Mesenchymal stem cell (in vitro differentiated cells and primary cell): ENCODE data around the gene SMPDL3B.

Experiments used
- DNase-seq: peaks from one replicate; pipeline ENCODE4 v3.0.0-alpha.2; 2013
- H2AFZ ChIP-seq: one replicate; pipeline ENCODE4 v1.6.1; 2013; ENCODE audit warnings: low read depth, mild to moderate bottlenecking, control low read depth, inconsistent platforms, low read length, moderate library complexity
- H2AK5ac ChIP-seq: 2 replicates; pipeline ENCODE4 v1.6.1; 2013; ENCODE audit warnings: low read length, moderate library complexity, mild to moderate bottlenecking, inconsistent platforms; ENCODE audit not compliant: severe bottlenecking
- H2BK120ac ChIP-seq: one replicate; pipeline ENCODE4 v1.6.1; 2013; ENCODE audit warnings: low read depth, mild to moderate bottlenecking, inconsistent platforms, low read length, moderate library complexity
- H2BK12ac ChIP-seq, 2 experiments: one replicate each; pipeline ENCODE4 v1.6.1; 2013; ENCODE audit warnings: inconsistent platforms in 2 of 2, low read length in 2 of 2, mild to moderate bottlenecking in 2 of 2, moderate library complexity in 2 of 2, control low read depth in 1 of 2
- H2BK15ac ChIP-seq: one replicate; pipeline ENCODE4 v1.6.1; 2013; ENCODE audit warnings: mild to moderate bottlenecking, low read depth, inconsistent platforms; ENCODE audit not compliant: poor library complexity, severe bottlenecking
- H2BK5ac ChIP-seq: 2 replicates; pipeline ENCODE4 v1.6.1; 2013; ENCODE audit warnings: low read depth, mild to moderate bottlenecking, low read length, control low read depth, inconsistent platforms; ENCODE audit not compliant: poor library complexity, severe bottlenecking
- H3K14ac ChIP-seq, 2 experiments: one replicate each; pipeline ENCODE4 v1.6.1; 2013; ENCODE audit warnings: inconsistent platforms in 2 of 2, low read length in 2 of 2, control low read depth in 1 of 2, mild to moderate bottlenecking in 1 of 2, moderate library complexity in 1 of 2
- H3K18ac ChIP-seq, 2 experiments: one replicate each; pipeline ENCODE4 v1.6.1; 2013; ENCODE audit warnings: inconsistent platforms in 2 of 2, low read length in 2 of 2, control low read depth in 1 of 2, low read depth in 1 of 2, mild to moderate bottlenecking in 1 of 2
- H3K23ac ChIP-seq, 2 experiments: one replicate each; pipeline ENCODE4 v1.6.1; 2013; ENCODE audit warnings: inconsistent platforms in 2 of 2, low read length in 2 of 2, mild to moderate bottlenecking in 2 of 2, moderate library complexity in 2 of 2, control low read depth in 1 of 2
- H3K27ac ChIP-seq: 2 replicates; pipeline ENCODE4 v1.5.1; 2013; ENCODE audit warnings: mild to moderate bottlenecking, moderate library complexity, low read length, control low read depth, inconsistent platforms; ENCODE audit not compliant: poor library complexity, severe bottlenecking
- H3K27me3 ChIP-seq, 2 experiments: 2 replicates each; pipeline versions ENCODE4 v1.6.1 to v1.7.0; 2013; ENCODE audit warnings: low read length in 2 of 2, mild to moderate bottlenecking in 2 of 2, moderate library complexity in 2 of 2, control low read depth in 1 of 2, inconsistent platforms in 1 of 2; ENCODE audit not compliant: control insufficient read depth in 1 of 2, insufficient read depth in 1 of 2
- H3K36me3 ChIP-seq, 2 experiments: 2 replicates each; pipeline versions ENCODE4 v1.6.1 to v1.7.0; 2013; ENCODE audit warnings: low read length in 2 of 2, control low read depth in 1 of 2, inconsistent platforms in 1 of 2, low read depth in 1 of 2, mild to moderate bottlenecking in 1 of 2; ENCODE audit not compliant: insufficient read depth in 2 of 2, control insufficient read depth in 1 of 2
- H3K4ac ChIP-seq, 2 experiments: one replicate each; pipeline ENCODE4 v1.6.1; 2013; ENCODE audit warnings: inconsistent platforms in 2 of 2, low read length in 2 of 2, mild to moderate bottlenecking in 2 of 2, moderate library complexity in 2 of 2, control low read depth in 1 of 2, low read depth in 1 of 2
- H3K4me1 ChIP-seq: 2 replicates; pipeline ENCODE4 v1.6.1; 2013; ENCODE audit warnings: low read depth, low read length, control low read depth; ENCODE audit not compliant: control insufficient read depth, insufficient read depth
- H3K4me2 ChIP-seq: 2 replicates; pipeline ENCODE4 v1.6.1; 2013; ENCODE audit warnings: low read length, mild to moderate bottlenecking, inconsistent platforms; ENCODE audit not compliant: poor library complexity, severe bottlenecking
- H3K4me3 ChIP-seq, 2 experiments: 2 replicates each; pipeline versions ENCODE4 v1.5.1 to v1.7.0; 2013; ENCODE audit warnings: low read length in 2 of 2, mild to moderate bottlenecking in 2 of 2, control low read depth in 1 of 2, low read depth in 1 of 2; ENCODE audit not compliant: insufficient read depth in 1 of 2
- H3K79me1 ChIP-seq: replicated peaks from 2 replicates; pipeline ENCODE4 v1.6.1; 2013; ENCODE audit warnings: mild to moderate bottlenecking, control low read depth, low read length, inconsistent platforms; ENCODE audit not compliant: poor library complexity, severe bottlenecking
- H3K9ac ChIP-seq: 2 replicates; pipeline ENCODE4 v1.7.0; 2013; ENCODE audit warnings: mild to moderate bottlenecking, low read length, moderate library complexity
- H3K9me3 ChIP-seq: 2 replicates; pipeline ENCODE4 v1.7.0; 2013; ENCODE audit warnings: mild to moderate bottlenecking, low read length; ENCODE audit not compliant: control insufficient read depth
- H4K8ac ChIP-seq: one replicate; pipeline ENCODE4 v1.6.1; 2013; ENCODE audit warnings: inconsistent platforms, mild to moderate bottlenecking, low read length, moderate library complexity
- H4K91ac ChIP-seq: one replicate; pipeline ENCODE4 v1.6.1; 2013; ENCODE audit warnings: mild to moderate bottlenecking, low read length, inconsistent platforms
- WGBS: methylation state at CpG from one replicate; pipeline ENCODE4 v1.1.7; 2013; ENCODE audit warnings: mixed read lengths; 5-methylcytosine and 5-hydroxymethylcytosine counted together

SMPDL3B gene

DNA sequence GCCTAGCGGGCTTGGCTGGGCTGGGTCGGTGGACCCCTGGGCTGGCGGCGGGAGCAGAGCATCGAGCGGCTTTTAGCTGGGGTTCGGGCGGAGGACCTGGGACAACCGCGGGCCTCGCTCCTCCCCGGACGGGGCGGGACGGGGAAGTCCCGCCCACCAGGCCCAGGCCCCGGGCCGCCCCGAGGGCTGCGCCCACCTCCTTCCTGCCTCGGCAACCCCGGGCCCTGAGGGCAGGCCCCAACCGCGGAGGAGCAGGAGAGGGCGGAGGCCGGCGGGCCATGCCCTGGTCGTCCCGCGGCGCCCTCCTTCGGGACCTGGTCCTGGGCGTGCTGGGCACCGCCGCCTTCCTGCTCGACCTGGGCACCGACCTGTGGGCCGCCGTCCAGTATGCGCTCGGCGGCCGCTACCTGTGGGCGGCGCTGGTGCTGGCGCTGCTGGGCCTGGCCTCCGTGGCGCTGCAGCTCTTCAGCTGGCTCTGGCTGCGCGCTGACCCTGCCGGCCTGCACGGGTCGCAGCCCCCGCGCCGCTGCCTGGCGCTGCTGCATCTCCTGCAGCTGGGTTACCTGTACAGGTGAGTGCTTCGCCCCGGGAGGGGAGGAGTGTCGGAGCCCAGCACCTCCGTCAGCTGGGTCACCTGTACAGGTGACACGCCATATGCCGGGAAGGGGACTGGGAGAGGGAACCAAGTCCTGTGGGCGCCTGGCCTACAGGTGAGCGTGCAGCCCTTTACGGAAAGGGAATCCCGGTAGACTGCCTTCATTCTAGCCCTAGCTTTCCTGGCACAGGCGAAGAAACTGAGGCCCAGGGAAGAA is 25.2 kb downstream of the SMPDL3B start, which contains the start of gene XKR8:
Gene XKR8, plus strand, starts transcription at position 182 of the 812 bp plus-strand sequence. Its CDS starts 97 bp downstream, at position 279.
- Histone ChIP-seq H2BK15ac (peak within 1 kb of the TSS; percentile 99), H2BK120ac (peak within 1 kb of the TSS; percentile 58), H3K27ac (peak within 1 kb of the TSS; percentile 90), H2BK5ac (peak within 1 kb of the TSS; percentile 85), H2BK12ac (peak within 1 kb of the TSS; percentile 49 to 59), H3K4me3 (peak within 1 kb of the TSS; percentile 83 to 92), H4K8ac (peak within 1 kb of the TSS; percentile 97), H4K91ac (peak within 1 kb of the TSS; percentile 98), H3K9ac (peak within 1 kb of the TSS; percentile 95), H3K4me1 (peaks cover 25% of the 10 kb centered on the region), H3K23ac (peak within 1 kb of the TSS; percentile 3 to 61), H3K18ac (peak within 1 kb of the TSS; percentile 96 to 97), H3K14ac (peak within 1 kb of the TSS in 1 of 2 experiments; percentile 97), H3K36me3 (peaks cover 18 to 20% of the 10 kb centered on the region in 2 experiments), H2AFZ (peak within 1 kb of the TSS; percentile 95), H3K4me2 (peak within 1 kb of the TSS; percentile 96), H3K9me3 (no peaks in the 10 kb centered on the region), H3K4ac (peak within 1 kb of the TSS; percentile 83 to 98), H3K27me3 (peaks cover 4 to 8% of the 10 kb centered on the region in 2 experiments), H3K79me1 (peaks cover 13% of the 10 kb centered on the region), H2AK5ac (peak within 1 kb of the TSS; percentile 53)
- DNase-seq, result peak; percentile 80
- 7% methylated on average over 56 of the region's 68 CpGs for WGBS

DNA sequence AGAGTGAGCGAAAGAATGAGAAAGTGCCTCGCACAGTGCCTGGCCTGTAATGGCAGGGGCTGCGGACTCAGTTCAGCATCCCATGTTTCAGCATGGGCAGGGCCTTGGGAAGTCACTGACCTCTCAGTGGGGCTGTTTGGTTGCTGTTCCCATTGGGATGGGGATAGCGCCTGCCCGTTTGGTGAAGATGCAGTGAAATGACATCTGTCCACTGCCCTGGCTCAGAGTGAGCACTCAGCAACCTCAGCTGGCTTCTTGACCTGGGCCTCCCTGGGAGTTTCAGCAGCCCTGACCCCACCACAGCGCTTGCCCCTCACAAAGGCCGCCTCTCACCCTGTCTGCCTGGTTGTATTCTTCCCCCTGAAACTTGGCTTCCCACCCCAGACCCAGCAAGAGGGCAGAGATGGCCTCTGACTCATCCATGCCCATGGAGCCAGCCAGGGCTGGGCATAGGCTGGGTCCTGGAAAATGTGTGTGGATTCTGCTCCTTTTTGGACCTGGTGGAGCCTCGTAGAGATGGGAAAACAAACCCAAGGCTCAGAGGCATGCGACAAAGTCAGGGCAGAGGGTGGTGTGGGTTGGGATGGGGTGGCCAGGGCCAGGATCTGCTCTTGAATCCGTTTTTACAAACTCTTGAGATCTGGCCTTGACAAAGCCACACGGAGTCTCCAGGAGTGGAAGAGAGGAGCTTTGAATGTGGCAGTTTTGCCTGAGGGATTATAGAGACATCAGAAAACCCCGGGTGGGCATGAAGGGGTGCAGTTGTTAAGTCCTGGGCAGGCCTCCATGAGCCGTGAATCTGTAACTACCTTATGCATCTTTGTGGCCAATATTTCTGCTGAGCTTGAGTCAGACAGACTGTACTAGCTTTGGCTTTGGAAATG is 26.2 kb downstream of the SMPDL3B start:
- no peak overlapping the region for H2AK5ac ChIP-seq
- peaks cover 25 to 29% of the 10 kb centered on the region in 2 experiments for H3K36me3 ChIP-seq
- H3K9ac ChIP-seq, result peak overlapping the region; percentile 95
- H2BK120ac ChIP-seq, result no peak overlapping the region
- peaks cover 25% of the 10 kb centered on the region for H3K4me1 ChIP-seq
- peak overlapping the region; percentile 19 for H2AFZ ChIP-seq
- H3K9me3 ChIP-seq, result no peaks in the 10 kb centered on the region
- no peak overlapping the region for H3K27ac ChIP-seq
- peak overlapping the region in 1 of 2 experiments; percentile 6 for H3K4ac ChIP-seq
- H3K4me3 ChIP-seq, result peak overlapping the region; percentile 83 to 92
- peaks cover 15% of the 10 kb centered on the region for H3K79me1 ChIP-seq
- WGBS, result 83% methylated on average over 11 of the region's 13 CpGs
- peak overlapping the region in 1 of 2 experiments; percentile 72 for H3K14ac ChIP-seq
- H4K8ac ChIP-seq, result peak overlapping the region; percentile 59
- no peak overlapping the region for H2BK15ac ChIP-seq
- no peak overlapping the region for H2BK5ac ChIP-seq
- H3K18ac ChIP-seq, result no peak overlapping the region
- DNase-seq, result peak; percentile 33
- peak overlapping the region; percentile 30 for H3K4me2 ChIP-seq
- peak overlapping the region in 1 of 2 experiments; percentile 31 for H2BK12ac ChIP-seq
- peaks cover 0 to 2% of the 10 kb centered on the region in 2 experiments for H3K27me3 ChIP-seq
- peak overlapping the region; percentile 52 for H4K91ac ChIP-seq
- peak overlapping the region in 1 of 2 experiments; percentile 2 for H3K23ac ChIP-seq

DNA sequence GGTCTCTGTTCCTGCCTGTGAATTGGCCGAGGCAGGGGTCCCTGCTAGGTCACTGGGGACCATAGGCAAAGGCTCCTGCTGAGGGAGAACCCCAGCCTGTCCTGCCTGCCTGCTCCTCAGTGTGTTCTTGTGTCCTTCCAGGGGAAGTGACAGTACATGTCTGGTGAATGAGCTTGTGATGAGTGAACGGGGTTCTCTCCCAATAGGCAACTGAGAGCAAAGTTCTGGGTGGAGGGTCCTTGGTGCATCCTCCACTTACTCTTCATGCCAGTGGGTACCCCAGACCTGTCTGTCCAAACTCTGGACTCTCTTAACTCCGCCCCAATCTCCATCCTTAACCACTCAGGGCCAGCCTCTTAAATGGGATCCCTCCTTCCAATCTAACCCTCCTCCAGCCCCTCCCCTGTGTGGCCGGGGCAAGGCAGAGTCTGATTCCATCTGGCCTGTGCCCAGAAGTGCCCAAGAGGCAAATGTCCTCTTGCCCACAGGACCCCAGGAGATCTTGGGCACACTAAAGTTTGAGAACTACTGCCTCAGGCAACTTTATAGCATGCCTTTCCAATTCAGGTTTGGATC is 26.9 kb downstream of the SMPDL3B start:
- 88% methylated on average over 4 of the region's 4 CpGs for WGBS

More for the DNA sequence above, 26.9 kb downstream of the SMPDL3B start:
- Histone ChIP-seq H3K79me1 (peaks cover 18% of the 10 kb centered on the region), H3K9me3 (no peaks in the 10 kb centered on the region), H2BK120ac (no peak overlapping the region), H3K27ac (no peak overlapping the region), H2AFZ (no peak overlapping the region), H3K4ac (peak overlapping the region in 1 of 2 experiments; percentile 6), H2BK12ac (no peak overlapping the region), H3K4me1 (peaks cover 29% of the 10 kb centered on the region), H3K18ac (no peak overlapping the region), H4K8ac (no peak overlapping the region), H3K23ac (no peak overlapping the region), H2AK5ac (no peak overlapping the region), H3K27me3 (no peaks in the 10 kb centered on the region), H3K4me3 (peak overlapping the region in 1 of 2 experiments; percentile 92), H3K9ac (peak overlapping the region; percentile 95), H4K91ac (peak overlapping the region; percentile 52), H3K4me2 (no peak overlapping the region), H3K14ac (no peak overlapping the region), H2BK5ac (no peak overlapping the region), H3K36me3 (peaks cover 33 to 37% of the 10 kb centered on the region in 2 experiments), H2BK15ac (no peak overlapping the region)
- DNase-seq, result no peak
